ENCODE results near the gene DISC1. TPM values are rescaled to one million over a fixed set of nuclear protein-coding genes. Genes with fewer than 3 reads are reported as not detected.

DISC1 gene
- total RNA-seq, 1 experiment from 2014 or later, result 0.36 TPM

- intact Hi-C loops (cut with micrococcal nuclease; ENCODE audit: unreplicated experiment), result no loop called here
- in situ Hi-C loops (cut with HindIII; ENCODE audit: low pct_unique_long_range_greater_than_20kb, low sequenced_read_pairs), result no loop called here
- TF ChIP-seq TCF7L2 (IDR thresholded peaks at IDR 0.05; ENCODE audit: low read depth, low read length), result no peak
- TF ChIP-seq REST (IDR thresholded peaks at IDR 0.05; ENCODE audit: insufficient read depth in 1 of 2, low read depth in 2 of 2, low read length in 1 of 2), result no peak
- no peak for TF ChIP-seq CTCF (IDR thresholded peaks at IDR 0.05)
- TF ChIP-seq POLR2AphosphoS5 (IDR thresholded peaks at IDR 0.05; ENCODE audit: low read depth, low read length), result no peak
- no peak for TF ChIP-seq SIN3A (IDR thresholded peaks at IDR 0.05; ENCODE audit: borderline replicate concordance, insufficient read depth, low read depth, low read length)
- Histone ChIP-seq H3K4me1 (ENCODE audit: control insufficient read depth, insufficient read depth, low read length) (no peaks in the 10 kb centered on the region), H3K9me3 (ENCODE audit: control insufficient read depth, insufficient read depth, low read depth, low read length) (no peaks in the 10 kb centered on the region), H3K27me3 (ENCODE audit: control insufficient read depth, insufficient read depth, low read length) (no peaks in the 10 kb centered on the region), H3K27ac (ENCODE audit: low read length) (no peak overlapping the region), H3K4me3 (ENCODE audit: low read depth in 2 of 2, low read length in 2 of 2) (no peak overlapping the region), H3K36me3 (ENCODE audit: control insufficient read depth, insufficient read depth, low read length) (no peaks in the 10 kb centered on the region)
- no peak for ATAC-seq
- no peak for DNase-seq (ENCODE audit: low read depth, low spot score)
- POLR2A ChIA-PET, result no interaction called here
- BruUV-seq (replicated peaks), result no TSS peak
- CTCF ChIA-PET, result interaction anchor here (0.6 kb wide), 1 partner anchor 140 kb away, joined by 5 read pairs; no protein-coding TSS in a partner anchor
Measured at GRCh38 chr1:231896806-231897205, 270.2 kb downstream of the DISC1 start.

- H3K27me3 ChIP-seq (ENCODE audit: control insufficient read depth, insufficient read depth, low read length), result no peaks in the 10 kb centered on the region
- H3K9me3 ChIP-seq (ENCODE audit: control insufficient read depth, insufficient read depth, low read depth, low read length), result no peaks in the 10 kb centered on the region
- ATAC-seq (no peak), DNase-seq (ENCODE audit: low read depth, low spot score) (no peak)
- H3K4me3 ChIP-seq (ENCODE audit: low read depth in 2 of 2, low read length in 2 of 2), result no peak overlapping the region
- intact Hi-C loops (cut with micrococcal nuclease; ENCODE audit: unreplicated experiment) (no loop called here), in situ Hi-C loops (cut with HindIII; ENCODE audit: low pct_unique_long_range_greater_than_20kb, low sequenced_read_pairs) (no loop called here)
- POLR2A ChIA-PET, result no interaction called here
- TF ChIP-seq SIN3A (IDR thresholded peaks at IDR 0.05; ENCODE audit: borderline replicate concordance, insufficient read depth, low read depth, low read length) (no peak), TCF7L2 (IDR thresholded peaks at IDR 0.05; ENCODE audit: low read depth, low read length) (no peak), REST (IDR thresholded peaks at IDR 0.05; ENCODE audit: insufficient read depth in 1 of 2, low read depth in 2 of 2, low read length in 1 of 2) (no peak), CTCF (IDR thresholded peaks at IDR 0.05) (no peak), POLR2AphosphoS5 (IDR thresholded peaks at IDR 0.05; ENCODE audit: low read depth, low read length) (no peak)
- CTCF ChIA-PET, result no interaction called here
- H3K36me3 ChIP-seq (ENCODE audit: control insufficient read depth, insufficient read depth, low read length), result no peaks in the 10 kb centered on the region
- no peak overlapping the region for H3K27ac ChIP-seq (ENCODE audit: low read length)
- no TSS peak for BruUV-seq (replicated peaks)
- H3K4me1 ChIP-seq (ENCODE audit: control insufficient read depth, insufficient read depth, low read length), result no peaks in the 10 kb centered on the region
Measured at GRCh38 chr1:231899046-231899445, 272.5 kb downstream of the DISC1 start.
